ENCODE measurements around the gene RRP1B. TPM values are rescaled to one million over a fixed set of nuclear protein-coding genes. Genes with fewer than 3 reads are reported as not detected.

Gene RRP1B
- total RNA-seq, 1 donor from 2014 or later, result 24.2 TPM

DNA sequence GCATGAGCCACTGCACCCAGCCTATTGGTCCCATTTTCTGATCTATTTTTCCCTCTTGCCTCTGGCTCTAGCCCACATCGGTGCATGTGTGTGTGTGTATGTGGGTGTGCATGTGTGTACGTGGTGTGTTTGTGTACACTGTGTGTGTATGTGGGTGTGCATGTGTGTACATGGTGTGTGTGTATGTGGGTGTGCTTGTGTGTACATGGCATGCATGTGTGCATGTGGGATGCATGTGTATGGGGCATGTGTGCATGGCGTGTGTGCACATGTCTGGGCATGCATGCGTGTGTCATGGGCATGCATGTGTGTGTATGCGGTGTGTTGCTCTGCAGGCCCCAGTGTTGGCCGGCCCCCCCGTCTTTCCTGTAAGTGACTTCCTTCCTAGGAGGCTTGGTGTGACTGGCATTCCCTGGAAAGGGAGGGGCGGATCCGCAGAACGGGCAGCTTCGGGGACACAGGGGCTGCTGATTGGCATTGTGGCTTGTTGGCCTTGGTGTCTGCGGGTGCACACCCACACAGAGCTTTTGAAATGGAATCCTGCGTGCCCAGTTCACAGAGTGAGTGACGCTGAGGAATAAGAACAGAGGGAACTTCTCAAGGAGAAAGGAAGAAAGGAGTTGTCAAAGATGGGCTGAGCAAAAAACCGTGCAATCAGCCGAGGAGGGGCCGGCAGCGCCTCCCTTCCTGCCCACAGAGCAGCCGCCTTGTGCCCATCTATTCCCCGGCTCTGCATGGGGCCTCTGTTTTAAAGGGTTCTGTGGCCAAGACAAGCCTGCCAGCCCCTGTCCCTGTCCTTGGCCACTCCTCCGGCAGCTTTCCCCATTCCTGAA, 67.5 kb downstream of the RRP1B start:
- DNase-seq (ENCODE audit: low read depth), result no peak

DNA sequence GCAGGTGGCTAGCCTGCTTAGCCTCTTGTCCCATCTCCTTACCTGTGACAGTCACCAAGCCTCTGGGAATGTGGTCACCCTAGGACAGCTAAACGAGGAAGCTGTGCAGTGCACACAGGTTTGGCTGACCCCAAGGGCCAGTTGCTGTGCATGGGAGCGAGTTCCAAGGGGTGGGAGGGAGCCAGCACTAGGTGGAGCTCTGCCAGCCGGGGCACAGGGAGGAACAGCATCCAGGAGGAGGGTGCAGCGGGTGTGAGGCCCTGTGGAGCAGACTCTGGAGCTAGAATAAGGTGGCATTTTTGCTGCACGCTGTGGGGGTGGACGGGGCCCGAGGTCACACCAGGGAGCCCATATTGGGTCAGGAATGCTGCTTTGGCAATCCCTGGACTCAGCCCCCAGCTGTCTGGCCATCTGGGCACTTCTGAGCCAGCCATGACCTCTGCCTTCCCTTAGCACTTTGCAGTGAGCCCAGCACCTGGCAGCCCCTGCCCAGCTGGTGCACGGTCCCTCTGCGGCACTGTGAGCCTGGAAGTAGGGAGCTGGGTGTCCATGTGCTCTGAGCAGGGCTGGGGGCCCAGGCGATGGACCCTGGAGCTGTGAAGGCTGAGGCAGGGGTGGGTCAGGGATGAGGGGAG, 68.3 kb downstream of the RRP1B start:
- DNase-seq (ENCODE audit: low read depth), result peak; percentile 57

DNA sequence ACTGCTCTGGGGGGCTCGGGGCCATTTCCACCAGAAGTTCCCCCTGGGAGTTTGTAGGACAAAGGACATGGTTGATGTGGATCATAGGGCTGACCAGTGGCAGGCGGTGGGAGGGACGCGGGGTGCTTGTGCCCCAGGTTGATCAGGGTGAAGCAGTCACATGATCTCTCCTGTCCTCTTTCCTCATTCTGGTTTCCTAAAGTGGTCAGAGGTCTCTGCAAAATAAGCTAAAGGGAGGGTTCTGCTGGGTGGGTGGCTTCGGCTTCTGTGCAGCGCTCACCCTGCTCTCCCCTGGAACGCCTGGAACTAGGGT, 68.8 kb downstream of the RRP1B start:
- no peak for DNase-seq (ENCODE audit: low read depth)

DNA sequence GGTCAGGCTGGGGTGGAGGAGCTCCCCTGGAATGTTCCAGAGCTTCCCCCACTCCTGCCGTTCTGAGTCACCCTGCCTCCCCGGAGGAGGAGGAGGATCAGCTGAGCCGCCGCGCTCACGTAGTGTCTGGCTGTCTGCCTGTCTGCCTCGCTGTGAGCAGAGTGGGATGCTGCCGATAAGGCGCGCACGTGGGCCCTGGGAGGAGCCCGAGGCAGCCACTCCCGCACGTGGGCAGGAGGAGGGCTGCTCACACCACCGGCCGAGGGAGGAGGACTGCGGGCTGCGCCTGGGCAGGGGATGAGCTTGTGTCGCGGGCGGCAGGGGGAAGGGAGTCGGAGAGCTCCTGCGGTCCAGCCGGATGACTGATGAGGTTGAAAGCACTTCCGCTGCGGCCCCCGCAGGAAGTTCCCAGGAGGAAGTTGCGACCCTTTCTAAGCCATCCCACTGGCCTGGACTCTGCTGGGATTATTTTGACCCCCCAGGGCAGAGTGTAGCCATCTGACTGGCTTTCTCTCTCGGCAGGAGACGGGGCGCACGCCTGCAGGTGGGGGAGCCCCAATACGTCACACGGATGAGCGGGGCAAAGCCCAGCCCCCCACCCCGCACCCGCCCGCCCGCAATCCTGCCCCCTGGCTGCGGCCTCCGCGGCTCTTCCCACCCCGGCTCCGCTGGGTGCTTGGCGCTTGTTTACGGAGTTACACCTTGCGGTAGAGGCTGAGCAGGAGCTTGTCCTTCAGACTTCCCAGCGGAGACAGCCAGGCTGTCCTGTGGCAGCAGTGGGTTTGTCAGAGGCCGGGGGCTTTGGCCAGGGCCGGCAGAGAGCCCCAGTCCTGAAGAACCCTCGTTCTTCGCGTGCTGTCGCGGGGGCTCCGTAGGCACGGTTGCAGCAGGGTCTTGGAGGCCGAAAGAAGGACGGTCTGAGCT, 69.4 kb downstream of the RRP1B start:
- DNase-seq (ENCODE audit: low read depth), result peak; percentile 92

DNA sequence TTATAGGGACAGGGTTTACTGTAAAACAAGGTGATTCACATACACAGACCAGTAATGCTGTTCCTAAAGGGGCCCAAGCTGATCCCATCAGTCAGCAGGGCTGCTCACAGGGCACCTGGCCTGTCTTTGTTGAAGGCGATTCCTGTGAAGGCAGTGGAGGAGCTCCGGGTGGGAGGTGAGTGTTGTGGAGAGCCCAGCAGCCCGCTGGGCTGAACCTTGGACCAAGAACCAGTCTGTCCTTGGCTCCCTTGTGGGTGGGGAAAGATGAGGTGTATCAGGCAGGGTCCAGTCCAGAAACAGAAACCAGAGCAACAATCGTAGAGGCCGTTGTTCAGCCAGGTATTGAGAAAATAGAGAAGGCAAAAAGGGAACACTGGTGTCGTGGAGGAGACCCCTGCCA, 72.1 kb downstream of the RRP1B start:
- DNase-seq (ENCODE audit: low read depth), result peak; percentile 11

DNA sequence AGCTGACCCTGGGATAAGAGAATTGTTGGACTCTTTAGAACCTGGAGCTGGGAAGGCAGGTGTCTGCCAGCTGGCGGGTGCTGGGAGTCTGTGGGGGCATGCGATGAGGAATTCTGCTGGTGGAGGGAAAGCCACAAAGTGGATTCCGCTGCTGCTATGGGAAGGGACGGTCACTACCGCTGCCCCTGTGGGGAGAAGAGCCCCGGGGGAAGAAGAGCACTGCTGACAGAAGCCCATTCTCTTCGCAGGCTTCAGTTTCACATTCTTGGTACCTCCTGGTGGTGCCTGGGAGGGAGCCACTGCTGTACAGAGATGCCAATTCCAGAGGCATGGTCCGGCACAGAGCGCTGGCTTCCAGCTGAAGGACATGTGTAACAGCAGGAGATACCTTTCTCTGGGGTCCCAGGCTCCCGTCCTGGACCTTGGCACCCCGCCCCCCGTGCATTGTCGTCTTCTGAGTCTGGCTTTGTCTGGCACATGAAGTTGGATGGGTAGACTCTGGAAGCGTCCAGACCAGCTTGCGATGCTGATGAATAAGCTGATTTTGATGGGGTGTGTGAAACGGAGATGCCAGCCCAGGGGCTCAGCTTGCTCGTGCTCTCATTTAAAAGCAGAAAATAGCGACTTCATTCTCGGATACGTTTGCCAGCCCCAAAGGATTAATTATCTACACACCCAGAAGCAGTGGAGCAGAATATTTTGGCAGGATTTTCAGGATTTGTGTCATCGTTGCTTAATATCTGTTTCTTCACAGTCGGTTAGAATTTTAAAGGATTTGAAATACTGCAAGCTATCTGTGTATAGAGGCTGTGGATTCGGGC, 72.7 kb downstream of the RRP1B start:
- peak; percentile 88 for DNase-seq (ENCODE audit: low read depth)

DNA sequence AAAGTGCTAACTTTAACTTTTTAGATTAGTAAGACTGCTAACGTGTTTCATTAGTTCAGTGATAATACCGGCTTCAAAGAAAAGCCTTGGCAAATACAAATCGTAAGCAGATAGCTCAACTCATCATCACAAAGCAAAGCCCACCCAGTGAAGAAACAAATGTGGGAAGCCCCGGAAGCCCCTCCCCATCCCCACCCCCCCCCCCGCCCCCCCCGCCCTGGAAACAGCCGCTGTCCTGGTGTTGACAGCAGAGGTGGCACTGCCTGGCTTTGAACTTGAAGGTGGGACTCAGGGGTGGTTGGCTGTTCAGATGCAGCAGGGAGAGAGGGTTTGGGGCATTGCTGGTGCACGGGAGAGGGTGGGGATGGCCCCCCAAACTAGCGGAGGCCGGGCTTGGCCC, 73.7 kb downstream of the RRP1B start:
- DNase-seq (ENCODE audit: low read depth), result no peak

DNA sequence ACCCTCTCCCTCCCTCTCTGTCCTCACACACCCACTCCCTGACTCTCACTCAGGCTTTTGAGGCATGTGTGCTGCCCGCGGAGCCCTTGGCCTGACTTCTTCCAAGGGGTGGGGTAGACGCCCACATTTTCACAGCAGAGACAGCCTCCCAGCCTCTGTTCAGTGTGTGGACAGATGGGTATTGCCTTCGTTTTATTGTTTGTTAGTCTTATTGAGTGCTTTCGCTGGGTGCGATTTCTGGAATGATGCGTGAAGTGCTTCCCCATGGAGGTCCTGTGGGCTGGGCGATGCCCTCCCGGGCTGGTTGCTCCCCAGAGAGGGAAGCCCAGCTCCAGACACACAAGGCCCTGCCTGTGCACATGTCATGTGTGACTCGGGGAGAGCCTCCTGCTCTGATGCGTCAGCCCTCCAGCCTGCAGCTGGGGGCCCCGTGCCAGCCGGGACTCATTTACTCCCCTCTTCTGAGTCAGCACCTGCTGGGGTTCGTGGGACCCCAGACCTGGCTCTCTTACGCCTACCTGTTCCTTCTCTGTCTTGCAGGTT, 74.2 kb downstream of the RRP1B start:
- DNase-seq (ENCODE audit: low read depth), result peak; percentile 22

DNA sequence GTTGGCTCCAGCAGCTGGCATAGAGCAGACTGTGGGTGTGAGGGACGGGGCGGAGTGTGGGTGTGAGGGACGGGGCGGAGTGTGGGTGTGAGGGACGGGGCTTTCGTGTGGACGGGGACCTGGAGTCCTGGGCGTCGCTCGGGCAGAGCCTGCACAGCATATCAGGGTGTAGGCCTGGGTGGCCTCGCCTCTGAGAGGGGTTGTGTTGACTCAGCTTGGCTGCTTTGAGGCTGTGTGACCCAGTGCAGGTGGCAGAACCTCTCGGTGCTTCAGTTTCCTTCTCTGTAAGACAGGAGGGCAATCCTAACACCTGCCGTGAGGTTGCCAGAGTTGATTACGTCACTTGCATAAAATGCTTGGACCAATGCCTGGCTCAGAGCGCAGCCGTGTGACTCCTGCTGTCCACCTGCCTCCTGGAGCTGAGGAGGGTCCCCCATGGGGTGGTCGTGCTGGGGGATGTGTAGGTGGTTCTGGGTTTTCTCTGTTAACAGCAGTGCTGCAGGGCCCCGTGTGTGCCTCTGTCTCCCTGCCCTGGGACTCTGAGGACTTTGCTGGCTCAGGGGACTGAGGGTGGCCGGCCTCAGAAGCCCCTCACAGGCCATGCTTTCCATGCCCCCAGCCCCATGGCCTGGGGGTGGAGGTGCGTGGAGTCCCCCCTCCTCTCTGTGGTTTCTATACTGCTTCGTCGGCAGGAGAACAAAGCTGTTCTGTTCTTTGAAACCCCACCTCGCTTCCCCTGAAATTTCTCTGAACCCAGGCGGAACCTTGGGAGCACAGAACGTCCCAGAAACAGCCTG, 75.0 kb downstream of the RRP1B start:
- peak; percentile 18 for DNase-seq (ENCODE audit: low read depth)

DNA sequence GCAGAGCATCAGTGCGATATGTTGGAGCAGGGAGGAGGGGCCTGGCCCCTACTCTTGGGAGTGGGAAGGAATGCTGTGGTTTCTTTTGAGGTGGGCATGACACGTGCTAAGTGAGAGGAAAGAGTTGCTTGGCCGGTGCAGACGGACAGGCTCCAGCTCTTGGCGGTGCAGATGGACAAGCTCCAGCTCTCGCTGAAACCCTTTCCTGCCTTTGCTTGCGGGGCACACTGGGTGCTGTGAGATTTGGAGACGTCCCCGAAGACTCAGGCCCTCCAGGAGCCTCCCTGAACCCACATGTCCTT, 75.5 kb downstream of the RRP1B start:
- peak; percentile 58 for DNase-seq (ENCODE audit: low read depth)

DNA sequence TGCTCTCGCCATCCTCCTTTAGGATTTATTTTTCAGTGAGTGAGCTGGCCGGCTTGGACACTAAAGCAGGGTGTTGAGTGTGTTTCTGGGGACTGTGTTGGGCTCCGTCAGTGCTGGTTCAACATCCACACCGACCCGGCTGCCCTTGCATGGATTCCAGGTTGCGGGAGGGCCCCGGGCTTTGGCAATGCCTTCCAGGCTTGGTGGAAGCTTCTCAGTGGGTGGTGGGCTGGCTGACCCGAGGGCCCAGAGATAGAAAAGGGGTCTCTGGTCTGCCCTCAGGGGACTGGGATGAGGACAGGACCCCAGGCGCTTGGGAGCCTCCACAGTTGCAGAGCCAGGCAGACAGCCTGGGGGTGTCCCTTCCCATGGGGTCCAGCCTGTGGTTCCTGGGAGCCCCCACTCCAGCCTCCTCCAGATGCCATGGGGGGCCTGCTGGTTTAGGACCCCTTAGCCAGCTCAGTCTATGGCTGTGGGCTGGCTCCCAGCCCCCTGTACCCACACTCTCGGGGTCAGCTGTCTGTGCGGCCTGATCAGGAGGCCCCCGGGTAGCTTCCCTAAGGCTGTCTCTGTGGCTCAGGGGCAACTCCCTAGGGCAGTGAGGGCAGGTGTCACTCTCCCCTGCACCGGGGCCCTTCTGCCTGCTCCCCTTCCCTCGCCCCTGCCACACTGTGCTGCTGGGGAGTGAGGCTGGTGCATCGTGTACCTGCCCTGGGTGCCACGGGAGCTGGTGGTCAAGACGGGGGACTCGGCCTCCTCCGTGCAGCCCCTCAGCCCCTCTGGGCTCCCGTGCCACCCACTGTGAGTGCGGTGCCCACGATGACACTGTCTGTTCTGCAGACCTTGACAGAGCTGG, 76.1 kb downstream of the RRP1B start:
- no peak for DNase-seq (ENCODE audit: low read depth)

DNA sequence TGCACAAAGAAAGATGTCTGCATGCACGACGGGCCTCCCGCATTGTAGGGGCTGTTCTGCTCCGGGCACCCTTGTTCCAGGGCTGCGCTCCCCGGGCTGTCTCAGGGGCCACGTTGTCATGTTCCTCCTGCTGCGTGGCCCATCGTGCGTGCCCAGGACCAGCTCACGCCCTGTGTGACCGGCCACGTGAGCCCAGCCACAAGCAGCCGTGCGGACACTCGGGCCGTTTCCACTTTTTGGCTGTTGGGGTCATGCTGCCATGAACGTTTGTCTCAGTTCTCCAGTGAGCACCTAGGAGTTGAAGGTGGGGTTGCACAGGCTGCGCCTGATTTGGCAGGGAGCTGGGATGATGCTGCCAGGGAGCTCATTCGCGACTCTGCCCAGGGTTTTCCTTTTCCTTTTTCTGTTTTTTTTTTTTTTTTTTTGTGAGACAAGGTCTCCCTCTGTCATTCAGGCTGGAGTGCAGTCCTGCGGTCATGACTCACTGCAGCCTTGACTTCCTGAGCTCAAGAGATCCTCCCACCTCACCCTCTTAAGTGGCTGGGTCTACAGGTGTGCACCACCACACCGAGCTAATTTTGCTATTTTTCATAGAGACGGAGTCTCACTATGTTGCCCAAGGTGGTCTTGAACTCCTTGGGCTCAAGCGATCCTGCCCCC, 77.0 kb downstream of the RRP1B start:
- DNase-seq (ENCODE audit: low read depth), result peak; percentile 60

DNA sequence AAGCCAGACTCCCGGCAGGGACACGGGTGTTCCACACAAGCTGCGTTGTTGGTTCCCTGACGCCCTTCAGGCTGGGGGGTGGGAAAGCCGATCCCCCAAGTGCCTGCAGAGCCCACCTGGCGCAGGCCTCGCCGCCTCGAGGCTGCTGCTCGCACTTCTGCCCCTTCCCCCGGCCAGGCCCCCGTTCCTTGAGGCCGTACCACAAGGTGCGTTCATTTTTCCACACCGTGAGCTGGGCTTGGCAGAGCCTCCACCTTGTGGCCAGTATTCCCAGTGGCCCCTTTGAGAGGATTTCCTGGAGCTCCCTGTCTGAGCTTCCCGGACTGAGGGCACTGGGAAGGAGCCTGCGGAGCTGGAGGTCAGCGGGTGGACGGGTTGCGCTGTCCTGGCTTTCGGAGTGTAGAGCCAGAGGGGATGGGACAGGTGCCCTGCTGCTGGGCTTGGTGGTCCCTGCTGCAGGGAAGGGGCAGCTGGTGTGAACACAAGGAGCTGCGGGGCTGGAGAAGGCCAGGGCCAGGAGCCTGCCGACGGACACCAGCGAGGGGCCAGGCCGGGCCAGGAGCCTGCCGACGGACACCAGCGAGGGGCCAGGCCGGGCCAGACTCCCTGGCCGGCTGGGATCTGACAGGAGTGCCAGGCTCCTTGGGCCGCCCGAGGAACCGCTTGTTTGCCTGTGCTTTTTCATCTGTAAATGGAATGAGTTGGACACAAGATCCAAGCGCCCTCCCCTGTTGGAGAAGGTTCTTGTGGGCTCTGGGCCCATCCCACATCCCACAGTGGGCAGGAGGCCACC, 78.0 kb downstream of the RRP1B start:
- DNase-seq (ENCODE audit: low read depth), result no peak

DNA sequence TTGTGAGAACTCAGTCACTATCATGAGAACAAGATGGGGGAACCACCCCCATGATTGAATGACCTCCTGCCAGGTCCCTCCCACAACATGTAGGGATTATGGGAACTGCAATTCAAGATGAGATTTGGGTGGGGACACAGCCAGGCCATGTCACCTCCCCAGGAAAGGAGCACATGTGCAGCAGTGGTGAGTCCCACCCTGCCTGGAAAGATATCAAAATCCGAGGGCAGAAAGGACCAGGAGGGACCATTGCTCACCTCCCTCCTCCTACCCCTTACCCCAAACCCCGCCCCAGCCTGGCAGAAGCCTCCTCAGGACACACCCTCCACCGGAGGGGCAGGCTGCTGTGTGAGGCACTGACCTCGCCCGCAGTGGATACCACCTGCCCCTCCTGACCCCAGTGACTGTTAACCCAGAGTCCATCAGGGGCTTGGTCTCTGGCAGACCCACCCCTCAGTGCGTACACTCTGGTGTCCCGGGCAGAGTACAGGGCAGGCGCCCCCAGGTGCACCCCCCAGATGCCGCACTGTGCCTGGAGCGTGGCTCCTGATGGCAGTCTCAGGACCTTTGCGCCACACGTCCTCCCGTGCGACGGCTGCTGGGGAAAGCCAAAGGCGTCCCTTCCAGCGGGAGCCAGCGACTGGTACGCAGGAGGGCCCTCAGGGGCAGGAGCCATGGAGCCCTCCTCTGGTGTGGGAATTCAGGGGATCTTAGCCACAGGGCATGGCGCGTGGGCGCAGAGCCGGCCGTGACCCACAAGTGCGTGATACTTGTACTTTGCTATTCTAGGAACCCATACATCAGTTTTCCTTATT, 80.5 kb downstream of the RRP1B start:
- DNase-seq (ENCODE audit: low read depth), result no peak

DNA sequence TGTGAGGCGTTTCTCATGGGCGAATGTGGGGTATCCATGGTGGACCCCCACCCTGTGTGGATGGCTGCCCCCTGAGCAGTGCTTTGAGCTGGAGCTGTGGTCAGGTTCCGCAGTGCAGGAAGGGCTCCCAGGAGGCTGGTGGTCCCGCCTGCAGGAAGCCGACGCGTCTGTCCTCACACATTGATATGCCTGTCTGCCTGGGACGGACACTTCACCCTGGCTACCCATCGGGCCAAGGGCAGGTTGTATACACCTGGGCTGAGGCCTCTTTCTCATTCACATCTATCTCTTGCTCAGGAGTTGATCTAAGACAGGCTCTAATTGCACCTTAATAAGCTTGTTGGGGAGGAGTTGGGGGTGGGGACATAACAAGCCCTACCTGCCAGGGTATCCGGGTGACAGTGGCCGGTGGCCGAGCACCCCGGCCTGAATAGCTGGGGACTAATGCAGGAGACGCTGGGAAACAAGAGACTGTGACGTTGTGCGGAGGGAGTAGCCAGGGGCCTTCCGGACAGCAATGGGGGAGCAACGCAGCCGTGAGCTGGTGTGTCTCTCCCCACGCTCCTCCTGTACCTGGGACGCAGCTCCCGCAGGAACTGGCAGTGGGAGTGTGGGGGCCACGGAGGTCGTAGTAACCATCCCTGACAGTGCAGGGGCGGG, 81.3 kb downstream of the RRP1B start:
- DNase-seq (ENCODE audit: low read depth), result peak; percentile 64

DNA sequence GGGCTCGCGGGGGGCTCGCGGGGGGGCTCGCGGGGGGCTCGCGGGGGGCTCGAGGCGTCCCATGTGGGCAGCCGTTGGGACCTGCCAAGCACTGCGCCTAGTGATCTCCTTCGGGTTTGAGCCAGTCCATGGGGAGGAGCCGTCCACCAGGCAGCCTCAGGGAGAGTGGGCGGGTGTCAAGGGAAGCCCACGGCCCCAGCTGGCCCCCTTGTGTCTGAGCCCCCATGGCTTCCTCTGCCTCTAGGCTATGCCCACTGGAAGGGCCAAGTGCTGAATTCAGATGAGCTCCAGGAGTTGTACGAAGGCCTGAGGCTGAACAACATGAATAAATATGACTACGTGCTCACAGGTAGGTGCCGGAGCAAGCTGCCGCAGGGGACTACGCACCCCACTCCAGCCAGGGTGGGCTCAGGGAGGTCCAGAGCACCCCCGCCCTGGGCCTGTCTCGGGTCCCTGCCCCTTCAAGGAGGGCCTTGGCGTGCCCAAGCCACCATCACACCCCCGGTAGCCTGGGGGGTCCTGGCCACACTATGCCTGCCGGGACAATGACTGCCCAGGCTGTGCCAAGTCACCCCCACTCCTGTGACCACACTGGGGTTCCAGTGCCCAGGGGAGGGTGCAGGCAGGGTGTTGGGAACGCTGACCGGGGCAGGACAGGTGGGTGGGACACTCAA, 82.2 kb downstream of the RRP1B start:
- DNase-seq (ENCODE audit: low read depth), result no peak

Measured in renal cortical epithelial cell (primary cell).